ENCODE results near the gene TMEM164.

GRCh38 chrX:110049096-110049495, 46.2 kb downstream of the TMEM164 start:
- TF ChIP-seq CTCF (optimal IDR thresholded peaks at IDR 0.05 in 1 of 3, IDR thresholded peaks at IDR 0.05 in 1 of 3, conservative IDR thresholded peaks at IDR 0.05 in 1 of 3; ENCODE audit: extremely low read depth in 1 of 3, insufficient read depth in 2 of 3, low read length in 3 of 3) (no peak), EZH2 (IDR thresholded peaks at IDR 0.05; ENCODE audit: low read length) (no peak)
